ENCODE measurements around the gene BID.

BID gene

GRCh38 chr22:17797721-17798559 is 23.7 kb upstream of the BID start:
- Histone ChIP-seq H3K27ac (replicated peaks) (no peak overlapping the region), H3K27me3 (ENCODE audit: insufficient read depth, poor library complexity, severe bottlenecking) (no peaks in the 10 kb centered on the region), H3K4me3 (replicated peaks; ENCODE audit: insufficient read depth, low read length) (no peak overlapping the region)
- TF ChIP-seq CTCF (IDR thresholded peaks at IDR 0.05; ENCODE audit: insufficient read depth, low read length): no peak
- peak; percentile 41 for TF ChIP-seq SPI1 (IDR thresholded peaks at IDR 0.05; ENCODE audit: borderline replicate concordance, low read depth)
- DNase-seq (ENCODE audit: low read depth in 1 of 2, low spot score in 1 of 2): peak; percentile 29 to 47

GRCh38 chr22:17796695-17797094 is 22.4 kb upstream of the BID start:
- DNase-seq (ENCODE audit: low read depth in 1 of 2, low spot score in 1 of 2): no peak
- Histone ChIP-seq H3K27ac (replicated peaks) (no peak overlapping the region), H3K4me3 (replicated peaks; ENCODE audit: insufficient read depth, low read length) (no peak overlapping the region), H3K27me3 (ENCODE audit: insufficient read depth, poor library complexity, severe bottlenecking) (no peaks in the 10 kb centered on the region)
- TF ChIP-seq CTCF (IDR thresholded peaks at IDR 0.05; ENCODE audit: insufficient read depth, low read length): no peak
- TF ChIP-seq REST (IDR thresholded peaks at IDR 0.05; ENCODE audit: insufficient replicate concordance, low read depth): no peak
- TF ChIP-seq GABPA (IDR thresholded peaks at IDR 0.05; ENCODE audit: low read depth): no peak
- TF ChIP-seq SPI1 (IDR thresholded peaks at IDR 0.05; ENCODE audit: borderline replicate concordance, low read depth): no peak
- no peak for TF ChIP-seq POLR2AphosphoS5 (IDR thresholded peaks at IDR 0.05; ENCODE audit: low read depth)

GRCh38 chr22:17795661-17796548 is 21.6 kb upstream of the BID start:
- H3K27me3 ChIP-seq (ENCODE audit: insufficient read depth, poor library complexity, severe bottlenecking): no peaks in the 10 kb centered on the region
- no peak for DNase-seq (ENCODE audit: low read depth in 1 of 2, low spot score in 1 of 2)
- H3K27ac ChIP-seq (replicated peaks): no peak overlapping the region
- TF ChIP-seq CTCF (IDR thresholded peaks at IDR 0.05; ENCODE audit: insufficient read depth, low read length) (no peak), SPI1 (IDR thresholded peaks at IDR 0.05; ENCODE audit: borderline replicate concordance, low read depth) (no peak), REST (IDR thresholded peaks at IDR 0.05; ENCODE audit: insufficient replicate concordance, low read depth) (no peak), POLR2AphosphoS5 (IDR thresholded peaks at IDR 0.05; ENCODE audit: low read depth) (no peak), GABPA (IDR thresholded peaks at IDR 0.05; ENCODE audit: low read depth) (no peak)
- H3K4me3 ChIP-seq (replicated peaks; ENCODE audit: insufficient read depth, low read length): no peak overlapping the region
